Left lung (tissue), 10 donors: ENCODE results near the gene COLGALT1. TPM values are rescaled to one million over a fixed set of nuclear protein-coding genes. Genes with fewer than 3 reads are reported as not detected.

ENCODE experiments used
- ATAC-seq: fragments of 200-7000 bp; cut with Tn5 transposase; one replicate; pipeline ENCODE4 v1.9.1; 2020; ENCODE audit warnings: moderate library complexity
- DNase-seq, 4 donors: peaks; one replicate each; pipeline ENCODE4 v3.0.0-alpha.2; 2013 to 2020
- H3K27ac ChIP-seq, 2 donors: fragments of 200-600 bp; sonication (generic) in 1 of 2; one replicate each; pipeline versions ENCODE4 v1.5.0 to v1.8.0; 2020 to 2021
- H3K27me3 ChIP-seq, 2 donors: fragments of 200-600 bp; sonication (generic) in 1 of 2; one replicate each; pipeline versions ENCODE4 v1.5.0 to v1.8.0; 2020 to 2021
- H3K36me3 ChIP-seq, 2 donors: fragments of 200-600 bp; sonication (generic) in 1 of 2; one replicate each; pipeline versions ENCODE4 v1.5.0 to v1.8.0; 2020 to 2021
- H3K4me1 ChIP-seq, 2 donors: fragments of 200-600 bp; one replicate each; pipeline ENCODE4 v1.8.0; 2021
- H3K4me3 ChIP-seq, 2 donors: fragments of 200-600 bp; sonication (generic) in 1 of 2; one replicate each; pipeline versions ENCODE4 v1.5.0 to v1.8.0; 2020 to 2021; ENCODE audit warnings: mild to moderate bottlenecking in 1 of 2
- H3K9me3 ChIP-seq, 2 donors: fragments of 200-600 bp; sonication (generic) in 1 of 2; one replicate each; pipeline versions ENCODE4 v1.5.0 to v1.8.0; 2020 to 2021
- CTCF ChIP-seq, 2 donors: fragments of 200-600 bp; sonication (generic) in 1 of 2; IDR thresholded peaks; one replicate each; pipeline versions ENCODE4 v1.5.0 to v1.8.0; 2021; ENCODE audit warnings: antibody characterized with exemption in 2 of 2
- intact Hi-C, 2 donors: fragments of 100-400 bp; cut with DNase I; formaldehyde crosslinking; loops; one replicate each; pipeline versions ENCODE4 v1.11.2 to v1.14.2; 2022
- polyA plus RNA-seq, 6 donors: library from polyadenylated mRNA; unstranded; fragments of 120-200 nt; gene quantifications; one replicate each; pipeline ENCODE4 v1.2.1, GENCODE V29; 2013; ENCODE audit not compliant: insufficient read length in 6 of 6
- total RNA-seq, 2 donors: library from RNA; stranded (reverse); fragmentation: NEBNext Ultra II Directional; extraction: Animal tissue kit (Norgen Biotek cat#: 25700); gene quantifications; one replicate each; pipeline ENCODE4 v1.2.1, GENCODE V29; 2021
- donor health status: DM: no; HTN: yes; CAD: no.
- donor health status: DM: no; HTN: no; CAD: no.

COLGALT1 gene
- total and polyA plus RNA-seq, 8 donors: 57.0 to 170 (median 65.1) TPM

- no peak for TF ChIP-seq CTCF (IDR thresholded peaks at IDR 0.05)
- Histone ChIP-seq H3K4me1 (no peaks in the 10 kb centered on the region), H3K27me3 (no peaks in the 10 kb centered on the region), H3K4me3 (no peak overlapping the region), H3K27ac (no peak overlapping the region), H3K36me3 (no peaks in the 10 kb centered on the region), H3K9me3 (peaks cover 0 to 7% of the 10 kb centered on the region in 2 donors)
- no peak for DNase-seq
- ATAC-seq: no peak
- intact Hi-C loops: no loop called here
Measured at GRCh38 chr19:17625980-17626379, 70.5 kb downstream of the COLGALT1 start.

- TF ChIP-seq CTCF (IDR thresholded peaks at IDR 0.05): no peak
- ATAC-seq: no peak
Measured at GRCh38 chr19:17626456-17627015, 71.1 kb downstream of the COLGALT1 start.

GRCh38 chr19:17627161-17627560 lies 71.7 kb downstream of the COLGALT1 start:
- no peak for TF ChIP-seq CTCF (IDR thresholded peaks at IDR 0.05)
- no peak for ATAC-seq
- H3K4me1 ChIP-seq: no peaks in the 10 kb centered on the region
- H3K4me3 ChIP-seq: no peak overlapping the region
- no peak overlapping the region for H3K27ac ChIP-seq
- peak in 1 of 4 donors; percentile 10 for DNase-seq
- H3K36me3 ChIP-seq: no peaks in the 10 kb centered on the region
- peaks cover 0 to under 1% of the 10 kb centered on the region in 2 donors for H3K9me3 ChIP-seq
- intact Hi-C loops: no loop called here
- no peaks in the 10 kb centered on the region for H3K27me3 ChIP-seq

More at GRCh38 chr19:17626456-17627015, 71.1 kb downstream of the COLGALT1 start:
- Histone ChIP-seq H3K27me3 (no peaks in the 10 kb centered on the region), H3K36me3 (no peaks in the 10 kb centered on the region), H3K9me3 (peaks cover 0 to 7% of the 10 kb centered on the region in 2 donors), H3K27ac (no peak overlapping the region), H3K4me3 (no peak overlapping the region), H3K4me1 (no peaks in the 10 kb centered on the region)
- intact Hi-C loops: no loop called here
- peak in 1 of 4 donors; percentile 61 for DNase-seq

GRCh38 chr19:17627921-17628320 lies 72.5 kb downstream of the COLGALT1 start:
- ATAC-seq: no peak
- H3K27ac ChIP-seq: no peak overlapping the region
- intact Hi-C loops: no loop called here
- H3K4me1 ChIP-seq: no peaks in the 10 kb centered on the region
- peak in 1 of 4 donors; percentile 16 for DNase-seq
- no peaks in the 10 kb centered on the region for H3K36me3 ChIP-seq
- no peaks in the 10 kb centered on the region for H3K9me3 ChIP-seq
- H3K27me3 ChIP-seq: no peaks in the 10 kb centered on the region
- TF ChIP-seq CTCF (IDR thresholded peaks at IDR 0.05): no peak
- H3K4me3 ChIP-seq: no peak overlapping the region

- no peaks in the 10 kb centered on the region for H3K4me1 ChIP-seq
- no peak overlapping the region for H3K4me3 ChIP-seq
- H3K27ac ChIP-seq: no peak overlapping the region
- H3K36me3 ChIP-seq: no peaks in the 10 kb centered on the region
- intact Hi-C loops: no loop called here
- TF ChIP-seq CTCF (IDR thresholded peaks at IDR 0.05): no peak
- DNase-seq (no peak), ATAC-seq (no peak)
- no peaks in the 10 kb centered on the region for H3K9me3 ChIP-seq
- H3K27me3 ChIP-seq: no peaks in the 10 kb centered on the region
Measured at GRCh38 chr19:17629760-17630159, 74.3 kb downstream of the COLGALT1 start.
